ENCODE measurements around the gene THBS2. TPM values are rescaled to one million over a fixed set of nuclear protein-coding genes. Genes with fewer than 3 reads are reported as not detected.

The THBS2 gene
- total RNA-seq, 1 donor from 2014 or later = 0.23 TPM

DNA sequence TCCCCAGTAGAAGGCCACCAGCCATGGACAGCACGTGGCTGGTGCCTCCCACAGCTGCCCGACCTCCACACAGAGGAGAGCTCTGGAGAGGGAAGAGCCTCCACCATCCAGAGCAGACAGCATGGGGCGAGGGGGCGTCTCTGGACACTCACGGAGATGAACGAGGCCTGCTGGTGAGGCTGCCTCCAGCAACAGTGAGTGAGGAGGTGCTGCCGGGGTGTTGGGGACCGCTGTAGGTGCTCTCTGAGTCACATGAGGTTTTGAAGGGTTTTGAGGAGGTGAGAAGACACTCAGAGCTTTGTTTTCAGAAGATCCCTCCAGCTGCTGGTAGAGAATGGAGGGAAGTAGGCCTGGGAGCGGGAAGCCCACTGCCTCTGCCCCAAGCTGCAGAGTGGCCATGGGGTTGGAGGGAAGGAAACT, 65.6 kb downstream of the THBS2 start:
- H3K27ac Mint-ChIP-seq (ENCODE audit: unreplicated experiment) = no peak overlapping the region
- no peak for TF ChIP-seq CTCF (IDR thresholded peaks at IDR 0.05; ENCODE audit: unreplicated experiment)
- H3K36me3 Mint-ChIP-seq (ENCODE audit: low read depth, unreplicated experiment) = no peaks in the 10 kb centered on the region
- no peak overlapping the region for H3K4me3 Mint-ChIP-seq (ENCODE audit: unreplicated experiment)
- DNase-seq (ENCODE audit: low spot score) = no peak
- H3K27me3 Mint-ChIP-seq (ENCODE audit: unreplicated experiment) = peaks cover 2% of the 10 kb centered on the region
- H3K9me3 Mint-ChIP-seq (ENCODE audit: unreplicated experiment) = no peaks in the 10 kb centered on the region
- no peaks in the 10 kb centered on the region for H3K4me1 Mint-ChIP-seq (ENCODE audit: unreplicated experiment)

- DNase-seq (ENCODE audit: low spot score) = no peak
- H3K4me1 Mint-ChIP-seq (ENCODE audit: unreplicated experiment) = no peaks in the 10 kb centered on the region
- H3K27me3 Mint-ChIP-seq (ENCODE audit: unreplicated experiment) = peaks cover 2% of the 10 kb centered on the region
- no peak for TF ChIP-seq CTCF (IDR thresholded peaks at IDR 0.05; ENCODE audit: unreplicated experiment)
- H3K9me3 Mint-ChIP-seq (ENCODE audit: unreplicated experiment) = no peaks in the 10 kb centered on the region
- H3K4me3 Mint-ChIP-seq (ENCODE audit: unreplicated experiment) = no peak overlapping the region
- H3K36me3 Mint-ChIP-seq (ENCODE audit: low read depth, unreplicated experiment) = no peaks in the 10 kb centered on the region
- H3K27ac Mint-ChIP-seq (ENCODE audit: unreplicated experiment) = no peak overlapping the region
Measured at GRCh38 chr6:169186496-169187169, 67.0 kb downstream of the THBS2 start.

- Mint-ChIP-seq H3K4me1 (ENCODE audit: unreplicated experiment) (no peaks in the 10 kb centered on the region), H3K4me3 (ENCODE audit: unreplicated experiment) (no peak overlapping the region), H3K27me3 (ENCODE audit: unreplicated experiment) (peaks cover 2% of the 10 kb centered on the region), H3K36me3 (ENCODE audit: low read depth, unreplicated experiment) (no peaks in the 10 kb centered on the region), H3K9me3 (ENCODE audit: unreplicated experiment) (no peaks in the 10 kb centered on the region), H3K27ac (ENCODE audit: unreplicated experiment) (no peak overlapping the region)
- no peak for TF ChIP-seq CTCF (IDR thresholded peaks at IDR 0.05; ENCODE audit: unreplicated experiment)
- no peak for DNase-seq (ENCODE audit: low spot score)
Measured at GRCh38 chr6:169185692-169186485, 67.8 kb downstream of the THBS2 start.

GRCh38 chr6:169185011-169185521, 68.6 kb downstream of the THBS2 start:
- no peak for TF ChIP-seq CTCF (IDR thresholded peaks at IDR 0.05; ENCODE audit: unreplicated experiment)
- H3K36me3 Mint-ChIP-seq (ENCODE audit: low read depth, unreplicated experiment) = no peaks in the 10 kb centered on the region
- peaks cover 2% of the 10 kb centered on the region for H3K27me3 Mint-ChIP-seq (ENCODE audit: unreplicated experiment)
- no peak overlapping the region for H3K27ac Mint-ChIP-seq (ENCODE audit: unreplicated experiment)
- no peaks in the 10 kb centered on the region for H3K4me1 Mint-ChIP-seq (ENCODE audit: unreplicated experiment)
- H3K9me3 Mint-ChIP-seq (ENCODE audit: unreplicated experiment) = no peaks in the 10 kb centered on the region
- H3K4me3 Mint-ChIP-seq (ENCODE audit: unreplicated experiment) = no peak overlapping the region
- no peak for DNase-seq (ENCODE audit: low spot score)

- TF ChIP-seq CTCF (IDR thresholded peaks at IDR 0.05; ENCODE audit: unreplicated experiment) = no peak
- Mint-ChIP-seq H3K27me3 (ENCODE audit: unreplicated experiment) (peaks cover 2% of the 10 kb centered on the region), H3K4me1 (ENCODE audit: unreplicated experiment) (no peaks in the 10 kb centered on the region), H3K36me3 (ENCODE audit: low read depth, unreplicated experiment) (no peaks in the 10 kb centered on the region), H3K27ac (ENCODE audit: unreplicated experiment) (no peak overlapping the region), H3K9me3 (ENCODE audit: unreplicated experiment) (no peaks in the 10 kb centered on the region), H3K4me3 (ENCODE audit: unreplicated experiment) (no peak overlapping the region)
- no peak for DNase-seq (ENCODE audit: low spot score)
Measured at GRCh38 chr6:169184419-169184818, 69.2 kb downstream of the THBS2 start.

All from endothelial cell (in vitro differentiated cells).